Measurements from ENCODE around the gene CNGA1.
"Not testable (repeated sequence)": the region's sequence is repeated elsewhere in the genome, so short reads cannot be mapped to it uniquely, and the experiment has no call there.

CNGA1 gene

DNA sequence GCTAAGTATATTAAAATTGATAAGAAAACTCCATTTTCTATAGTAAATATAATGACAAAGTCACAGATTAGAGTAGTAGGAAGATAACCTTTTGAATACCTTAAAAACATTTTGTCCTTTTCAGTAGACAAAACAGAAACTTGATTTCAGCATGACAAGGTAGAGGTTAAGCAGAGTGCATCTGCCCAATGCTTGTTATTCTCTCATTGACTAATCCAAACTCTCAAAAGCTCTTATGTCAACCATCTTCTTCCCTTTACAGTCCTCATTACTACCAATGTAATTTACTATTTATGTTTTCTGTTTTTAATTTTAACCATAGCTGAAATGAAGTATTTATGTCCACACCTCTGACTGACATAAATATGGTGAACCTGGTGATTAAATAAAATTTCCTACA is 11.2 kb upstream of the CNGA1 start:
- H3K4me2 ChIP-seq (ENCODE audit: low read length), result no peak overlapping the region
- H3K9me3 ChIP-seq (replicated peaks; ENCODE audit: low read length), result no peaks in the 10 kb centered on the region
- no peak overlapping the region for H3K9ac ChIP-seq (ENCODE audit: low read depth, low read length)
- H3K36me3 ChIP-seq (ENCODE audit: insufficient read depth, low read length), result no peaks in the 10 kb centered on the region
- no peaks in the 10 kb centered on the region for H3K4me1 ChIP-seq (ENCODE audit: control insufficient read depth, insufficient read depth, low read length)
- no peaks in the 10 kb centered on the region for H3K27me3 ChIP-seq (ENCODE audit: control insufficient read depth, insufficient read depth, low read length)
- no peak overlapping the region for H3K4me3 ChIP-seq (ENCODE audit: low read length)

DNA sequence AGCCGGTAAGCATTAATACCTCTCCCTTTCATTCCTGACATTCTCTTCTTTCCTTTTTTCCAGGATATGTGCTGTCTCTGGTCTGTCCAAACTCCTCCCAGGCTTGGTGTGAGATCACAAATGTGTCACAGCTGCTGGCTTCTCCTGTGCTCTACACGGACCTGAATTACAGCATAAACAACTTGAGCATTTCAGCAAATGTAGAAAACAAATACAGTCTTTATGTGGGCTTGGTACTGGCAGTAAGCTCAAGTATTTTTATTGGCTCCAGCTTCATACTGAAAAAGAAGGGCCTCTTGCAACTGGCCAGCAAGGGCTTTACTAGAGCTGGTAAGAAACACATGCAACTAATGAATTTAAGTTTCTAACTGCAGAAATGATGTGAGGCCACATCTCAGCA is 8.5 kb upstream of the CNGA1 start:
- Histone ChIP-seq H3K36me3 (ENCODE audit: insufficient read depth, low read length) (no peaks in the 10 kb centered on the region), H3K4me2 (ENCODE audit: low read length) (no peak overlapping the region)

DNA sequence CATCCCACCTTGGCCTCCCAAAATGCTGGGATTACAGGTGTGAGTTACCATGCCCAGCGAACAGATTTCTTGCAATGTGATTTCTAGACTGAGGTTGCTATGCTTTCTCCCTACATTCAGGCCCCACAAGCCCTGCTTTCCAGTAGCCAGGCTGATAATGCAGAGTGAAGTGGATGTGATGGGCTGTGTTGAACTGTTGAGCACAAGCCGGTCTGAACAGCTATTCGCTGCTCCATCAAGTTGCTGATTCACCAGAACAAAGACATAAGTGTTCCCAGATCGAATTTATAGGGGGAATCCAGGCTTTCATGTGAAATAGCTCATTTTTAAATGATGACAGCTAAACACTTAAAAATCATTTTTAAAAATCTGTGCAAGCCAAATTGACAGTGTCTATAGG is 8.0 kb upstream of the CNGA1 start:
- Histone ChIP-seq H3K4me3 (ENCODE audit: low read length) (no peak overlapping the region), H3K4me1 (ENCODE audit: control insufficient read depth, insufficient read depth, low read length) (no peaks in the 10 kb centered on the region), H3K4me2 (ENCODE audit: low read length) (no peak overlapping the region), H3K36me3 (ENCODE audit: insufficient read depth, low read length) (no peaks in the 10 kb centered on the region), H3K9me3 (replicated peaks; ENCODE audit: low read length) (no peaks in the 10 kb centered on the region), H3K27me3 (ENCODE audit: control insufficient read depth, insufficient read depth, low read length) (peaks cover 14% of the 10 kb centered on the region), H3K9ac (ENCODE audit: low read depth, low read length) (no peak overlapping the region)

More for the DNA sequence above, 8.5 kb upstream of the CNGA1 start:
- Histone ChIP-seq H3K4me1 (ENCODE audit: control insufficient read depth, insufficient read depth, low read length) (no peaks in the 10 kb centered on the region), H3K27me3 (ENCODE audit: control insufficient read depth, insufficient read depth, low read length) (peaks cover 10% of the 10 kb centered on the region), H3K4me3 (ENCODE audit: low read length) (no peak overlapping the region), H3K9me3 (replicated peaks; ENCODE audit: low read length) (no peaks in the 10 kb centered on the region), H3K9ac (ENCODE audit: low read depth, low read length) (no peak overlapping the region)

DNA sequence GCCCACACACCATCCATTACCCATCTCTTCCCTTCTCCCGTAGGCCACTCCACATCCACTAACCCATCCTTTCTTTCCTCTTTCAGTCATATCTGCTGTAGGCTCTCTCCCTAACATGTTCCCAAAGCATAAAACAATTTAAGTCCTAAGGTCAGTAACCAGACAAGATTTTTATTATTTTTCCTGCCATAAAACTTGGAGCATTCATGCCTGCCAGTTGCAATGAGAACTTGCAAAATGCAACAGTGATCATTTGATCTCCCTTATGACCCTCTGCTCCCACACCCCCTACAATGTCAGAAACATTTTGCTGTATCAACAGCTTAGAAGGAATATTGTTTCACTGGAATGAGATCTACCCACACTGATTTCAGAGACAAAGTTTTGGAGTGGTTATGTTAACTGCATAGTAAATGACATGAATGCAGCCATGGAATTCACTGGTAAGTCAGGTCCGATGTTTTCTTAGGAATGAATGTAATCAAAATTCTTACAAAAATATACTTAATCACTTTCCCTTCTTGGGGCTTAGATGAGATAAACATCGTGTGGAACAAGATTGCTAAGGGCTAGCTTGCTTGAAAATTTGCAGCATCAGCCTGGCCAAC is 5.8 kb upstream of the CNGA1 start:
- H3K36me3 ChIP-seq (ENCODE audit: insufficient read depth, low read length), result no peaks in the 10 kb centered on the region
- H3K9ac ChIP-seq (ENCODE audit: low read depth, low read length), result no peak overlapping the region
- H3K4me1 ChIP-seq (ENCODE audit: control insufficient read depth, insufficient read depth, low read length), result no peaks in the 10 kb centered on the region
- H3K27me3 ChIP-seq (ENCODE audit: control insufficient read depth, insufficient read depth, low read length), result peaks cover 28% of the 10 kb centered on the region
- no peak overlapping the region for H3K4me3 ChIP-seq (ENCODE audit: low read length)
- no peak overlapping the region for H3K4me2 ChIP-seq (ENCODE audit: low read length)
- H3K9me3 ChIP-seq (replicated peaks; ENCODE audit: low read length), result no peaks in the 10 kb centered on the region

DNA sequence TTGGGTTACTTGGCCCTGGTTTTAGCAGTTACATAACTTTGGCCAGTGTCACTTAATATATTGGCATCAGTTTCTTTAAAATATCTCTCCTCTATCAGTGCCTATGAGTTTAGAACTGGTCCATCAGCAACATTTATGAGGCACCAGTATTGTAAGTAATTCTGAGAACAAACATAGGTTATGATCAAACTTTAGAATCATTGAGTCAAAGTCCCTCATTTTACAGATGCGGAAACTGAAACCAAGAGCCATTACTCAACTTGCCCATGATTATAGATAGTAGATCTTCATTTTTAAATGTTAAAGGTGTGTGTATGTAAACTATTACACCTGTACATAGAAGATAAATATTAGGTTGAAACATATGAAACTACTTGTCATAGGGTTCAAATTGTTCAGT is 4.6 kb upstream of the CNGA1 start:
- H3K36me3 ChIP-seq (ENCODE audit: insufficient read depth, low read length), result no peaks in the 10 kb centered on the region
- no peak overlapping the region for H3K9ac ChIP-seq (ENCODE audit: low read depth, low read length)
- no peak overlapping the region for H3K4me3 ChIP-seq (ENCODE audit: low read length)
- H3K9me3 ChIP-seq (replicated peaks; ENCODE audit: low read length), result no peaks in the 10 kb centered on the region
- peaks cover 31% of the 10 kb centered on the region for H3K27me3 ChIP-seq (ENCODE audit: control insufficient read depth, insufficient read depth, low read length)
- no peak overlapping the region for H3K4me2 ChIP-seq (ENCODE audit: low read length)
- H3K4me1 ChIP-seq (ENCODE audit: control insufficient read depth, insufficient read depth, low read length), result peaks cover 9% of the 10 kb centered on the region

DNA sequence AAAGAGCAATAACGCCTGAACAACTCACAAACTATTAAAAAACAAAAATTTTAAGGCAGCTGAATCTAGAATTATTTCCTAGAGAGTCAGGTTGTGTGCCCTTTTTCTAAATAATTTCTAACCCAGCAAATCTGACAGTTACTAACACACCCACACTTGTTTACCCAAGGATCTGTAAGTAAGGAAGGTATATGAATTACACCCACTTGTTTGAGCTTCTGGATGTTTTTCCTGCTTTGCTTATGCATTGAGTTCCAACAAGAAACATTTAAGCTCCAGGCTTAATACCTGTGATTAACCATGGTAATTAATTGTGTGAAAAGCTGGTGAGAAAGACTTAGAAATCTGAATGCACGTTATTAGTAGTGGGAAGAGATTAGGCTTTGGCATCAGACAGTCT is 1.6 kb upstream of the CNGA1 start:
- Histone ChIP-seq H3K27me3 (ENCODE audit: control insufficient read depth, insufficient read depth, low read length) (peaks cover 31% of the 10 kb centered on the region), H3K9ac (ENCODE audit: low read depth, low read length) (no peak overlapping the region), H3K4me3 (ENCODE audit: low read length) (no peak overlapping the region)

DNA sequence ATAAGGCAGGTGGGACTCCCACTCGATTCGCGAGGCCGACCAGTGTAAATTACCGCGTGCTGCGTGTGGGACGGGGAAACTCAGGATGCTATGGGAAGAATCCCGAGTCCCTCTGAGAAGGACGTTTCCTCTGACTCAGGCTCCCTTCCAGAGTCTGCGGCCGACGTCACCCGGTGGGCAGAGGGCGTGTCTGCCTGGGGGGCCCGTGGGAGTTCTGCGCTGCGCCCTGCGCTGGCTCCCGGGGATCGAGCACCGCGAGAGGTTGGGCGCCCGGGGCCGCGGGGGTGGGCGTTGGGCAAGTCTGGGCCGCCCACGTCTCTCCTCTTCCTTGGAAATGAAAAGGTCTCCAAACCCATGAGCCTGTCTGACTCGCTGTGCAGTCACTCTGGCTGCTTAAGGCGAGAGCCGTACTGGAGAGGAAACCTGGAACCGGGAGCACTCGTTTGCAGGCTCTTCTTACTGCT is 659 bp upstream of the CNGA1 start:
- H3K27me3 ChIP-seq (ENCODE audit: control insufficient read depth, insufficient read depth, low read length), result peaks cover 27% of the 10 kb centered on the region
- peak overlapping the region; percentile 70 for H3K9ac ChIP-seq (ENCODE audit: low read depth, low read length)
- H3K4me3 ChIP-seq (ENCODE audit: low read length), result peak overlapping the region; percentile 82
- no peaks in the 10 kb centered on the region for H3K36me3 ChIP-seq (ENCODE audit: insufficient read depth, low read length)
- peaks cover 10% of the 10 kb centered on the region for H3K4me1 ChIP-seq (ENCODE audit: control insufficient read depth, insufficient read depth, low read length)
- no peaks in the 10 kb centered on the region for H3K9me3 ChIP-seq (replicated peaks; ENCODE audit: low read length)
- peak overlapping the region; percentile 100 for H3K4me2 ChIP-seq (ENCODE audit: low read length)

More for the DNA sequence above, 1.6 kb upstream of the CNGA1 start:
- no peaks in the 10 kb centered on the region for H3K36me3 ChIP-seq (ENCODE audit: insufficient read depth, low read length)
- no peak overlapping the region for H3K4me2 ChIP-seq (ENCODE audit: low read length)
- H3K4me1 ChIP-seq (ENCODE audit: control insufficient read depth, insufficient read depth, low read length), result peaks cover 10% of the 10 kb centered on the region
- H3K9me3 ChIP-seq (replicated peaks; ENCODE audit: low read length), result no peaks in the 10 kb centered on the region

DNA sequence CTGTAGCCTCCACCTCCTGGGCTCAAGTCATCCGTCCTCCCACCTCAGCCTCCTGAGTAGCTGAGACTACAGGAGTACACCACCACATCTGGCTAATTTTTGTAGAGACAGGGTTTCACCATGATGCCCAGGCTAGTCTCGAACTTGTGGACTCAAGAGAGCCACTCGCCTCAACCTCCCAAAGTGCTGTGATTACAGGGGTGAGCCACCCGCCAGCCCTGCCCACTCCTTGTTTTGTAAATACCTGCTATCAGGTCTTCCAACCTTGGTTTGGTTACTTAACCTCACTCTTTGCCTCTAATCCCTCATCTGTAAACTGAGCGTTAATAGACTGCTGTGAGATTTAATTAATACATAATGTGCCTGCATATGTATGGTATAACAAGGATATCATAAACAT is 803 bp downstream of the CNGA1 start:
- Histone ChIP-seq H3K36me3 (ENCODE audit: insufficient read depth, low read length) (no peaks in the 10 kb centered on the region), H3K4me2 (ENCODE audit: low read length) (peak overlapping the region; percentile 100), H3K9ac (ENCODE audit: low read depth, low read length) (no peak overlapping the region), H3K4me1 (ENCODE audit: control insufficient read depth, insufficient read depth, low read length) (peaks cover 10% of the 10 kb centered on the region), H3K27me3 (ENCODE audit: control insufficient read depth, insufficient read depth, low read length) (peaks cover 27% of the 10 kb centered on the region), H3K4me3 (ENCODE audit: low read length) (no peak overlapping the region), H3K9me3 (replicated peaks; ENCODE audit: low read length) (no peaks in the 10 kb centered on the region)

DNA sequence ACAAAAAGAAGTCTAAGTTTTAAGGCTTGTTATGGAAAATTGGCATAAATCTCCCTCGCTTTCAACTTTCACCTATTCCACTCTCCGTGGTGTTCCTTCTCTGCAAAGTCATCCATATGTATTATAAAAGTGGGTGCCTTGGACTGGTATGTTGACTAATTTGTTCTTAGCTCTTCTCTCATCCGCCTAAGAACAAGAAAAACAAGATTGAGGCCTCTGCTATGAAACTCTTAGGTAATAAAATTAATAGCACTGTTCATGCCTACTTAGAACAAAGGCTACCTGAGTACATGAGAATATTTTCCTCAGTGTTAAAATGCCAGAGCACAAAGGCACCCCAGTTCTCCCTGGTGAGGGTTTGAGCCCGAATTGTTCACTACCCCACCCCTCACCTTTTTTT is 1.3 kb downstream of the CNGA1 start:
- H3K9me3 ChIP-seq (replicated peaks; ENCODE audit: low read length), result no peaks in the 10 kb centered on the region
- H3K27me3 ChIP-seq (ENCODE audit: control insufficient read depth, insufficient read depth, low read length), result peaks cover 23% of the 10 kb centered on the region
- H3K4me2 ChIP-seq (ENCODE audit: low read length), result no peak overlapping the region
- peaks cover 10% of the 10 kb centered on the region for H3K4me1 ChIP-seq (ENCODE audit: control insufficient read depth, insufficient read depth, low read length)
- no peak overlapping the region for H3K4me3 ChIP-seq (ENCODE audit: low read length)
- H3K36me3 ChIP-seq (ENCODE audit: insufficient read depth, low read length), result no peaks in the 10 kb centered on the region
- no peak overlapping the region for H3K9ac ChIP-seq (ENCODE audit: low read depth, low read length)

DNA sequence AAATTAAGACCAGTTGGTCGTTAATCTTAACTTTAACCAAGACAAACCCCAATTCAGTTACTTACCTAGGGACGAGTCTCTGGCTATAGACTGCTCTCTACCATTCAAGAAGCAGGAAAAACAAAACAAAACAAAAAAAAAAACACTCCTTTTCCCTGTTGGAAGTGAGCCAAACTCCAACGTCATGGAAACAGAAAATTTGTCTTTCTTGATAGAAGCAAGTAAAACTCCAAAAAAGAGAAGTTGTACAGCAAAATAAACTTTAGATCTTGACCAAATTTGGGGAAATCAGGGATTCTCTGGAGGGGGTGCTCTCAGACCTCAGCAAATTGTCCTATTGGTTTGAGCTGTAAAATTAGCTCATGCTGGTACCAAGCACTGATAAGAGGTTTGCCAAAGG is 3.7 kb downstream of the CNGA1 start:
- peaks cover 10% of the 10 kb centered on the region for H3K4me1 ChIP-seq (ENCODE audit: control insufficient read depth, insufficient read depth, low read length)

DNA sequence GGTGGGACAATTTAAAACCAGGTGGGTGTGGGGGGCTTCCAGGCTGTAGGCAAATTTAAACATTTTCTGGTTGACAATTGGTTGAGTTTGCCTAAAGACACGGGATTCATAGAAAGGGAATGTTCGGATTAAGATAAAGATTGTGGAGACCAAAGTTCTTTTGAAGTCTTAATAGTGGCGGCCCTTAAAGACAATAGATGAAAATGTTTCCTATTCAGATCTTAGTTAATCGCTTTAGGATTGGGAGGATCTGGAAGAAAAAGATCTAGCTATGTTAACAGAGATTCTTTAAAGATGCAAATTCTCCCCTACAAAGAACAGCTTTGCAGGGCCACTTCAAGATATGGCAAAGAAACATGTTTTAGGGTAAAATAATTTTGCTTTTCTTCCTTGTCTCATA is 4.8 kb downstream of the CNGA1 start:
- no peak overlapping the region for H3K4me2 ChIP-seq (ENCODE audit: low read length)
- H3K4me1 ChIP-seq (ENCODE audit: control insufficient read depth, insufficient read depth, low read length), result peaks cover 5% of the 10 kb centered on the region
- H3K27me3 ChIP-seq (ENCODE audit: control insufficient read depth, insufficient read depth, low read length), result peaks cover under 1% of the 10 kb centered on the region
- no peak overlapping the region for H3K9ac ChIP-seq (ENCODE audit: low read depth, low read length)
- no peak overlapping the region for H3K4me3 ChIP-seq (ENCODE audit: low read length)
- H3K9me3 ChIP-seq (replicated peaks; ENCODE audit: low read length), result no peaks in the 10 kb centered on the region
- H3K36me3 ChIP-seq (ENCODE audit: insufficient read depth, low read length), result no peaks in the 10 kb centered on the region

More for the DNA sequence above, 3.7 kb downstream of the CNGA1 start:
- no peak overlapping the region for H3K9ac ChIP-seq (ENCODE audit: low read depth, low read length)
- no peak overlapping the region for H3K4me3 ChIP-seq (ENCODE audit: low read length)
- no peak overlapping the region for H3K4me2 ChIP-seq (ENCODE audit: low read length)
- H3K9me3 ChIP-seq (replicated peaks; ENCODE audit: low read length), result no peaks in the 10 kb centered on the region
- no peaks in the 10 kb centered on the region for H3K36me3 ChIP-seq (ENCODE audit: insufficient read depth, low read length)
- H3K27me3 ChIP-seq (ENCODE audit: control insufficient read depth, insufficient read depth, low read length), result peaks cover 3% of the 10 kb centered on the region

DNA sequence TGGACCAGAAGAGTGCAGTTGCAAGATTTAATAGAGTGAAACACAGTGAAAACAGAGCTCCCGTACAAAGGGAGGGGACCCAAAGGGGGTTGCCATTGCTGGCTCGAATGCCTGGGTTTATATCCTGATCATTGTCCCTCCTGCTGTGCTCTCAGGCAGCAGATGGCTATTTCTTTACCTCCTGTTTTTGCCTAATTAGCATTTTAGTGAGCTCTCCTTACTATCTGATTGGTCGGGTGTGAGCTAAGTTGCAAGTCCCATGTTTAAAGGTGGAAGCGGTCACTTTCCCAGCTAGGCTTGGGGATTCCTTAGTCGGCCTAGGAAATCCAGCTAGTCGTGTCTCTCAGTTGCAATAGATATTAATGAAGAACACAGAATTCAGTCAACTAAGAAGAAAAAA is 5.6 kb downstream of the CNGA1 start:
- not testable (repeated sequence) for H3K4me2 ChIP-seq (ENCODE audit: low read length); H3K4me3 ChIP-seq (ENCODE audit: low read length); H3K9ac ChIP-seq (ENCODE audit: low read depth, low read length); H3K4me1 ChIP-seq (ENCODE audit: control insufficient read depth, insufficient read depth, low read length); H3K36me3 ChIP-seq (ENCODE audit: insufficient read depth, low read length); H3K27me3 ChIP-seq (ENCODE audit: control insufficient read depth, insufficient read depth, low read length); H3K9me3 ChIP-seq (replicated peaks; ENCODE audit: low read length)

All from skeletal muscle satellite cell (primary cell).